Activated B cell treated with CpG ODN at 0.5 μM for 24 hours (primary cell): ENCODE data around the gene DNAJC21. TPM values are rescaled to one million over a fixed set of nuclear protein-coding genes. Genes with fewer than 3 reads are reported as not detected.
A peak's percentile ranks its signal among the peaks of the same experiment; 100 is the strongest.

ENCODE experiments used
- ATAC-seq: fragments of 200-7000 bp; cut with Tn5 transposase; one replicate; pipeline ENCODE4 v1.10.0; 2021; ENCODE audit warnings: low read depth, mild to moderate bottlenecking, moderate library complexity
- CTCF ChIA-PET: fragments of 350-600 bp; sonication (Branson Sonifier 250); formaldehyde crosslinking; loops from one replicate; lab custom pipeline; 2021; ENCODE audit warnings: antibody characterized with exemption; lab: Charles Lee
- POLR2A ChIA-PET: fragments of 350-600 bp; sonication (Branson Sonifier 250); formaldehyde crosslinking; loops from one replicate; lab custom pipeline; 2021; ENCODE audit warnings: antibody characterized with exemption; lab: Charles Lee
- DNase-seq: peaks from one replicate; pipeline ENCODE4 v3.0.0; 2022
- H3K27ac Mint-ChIP-seq: one replicate; pipeline ENCODE4 v1.8.0; 2020; ENCODE audit warnings: mixed read lengths
- H3K27me3 Mint-ChIP-seq: one replicate; pipeline ENCODE4 v1.8.0; 2021; ENCODE audit warnings: mixed read lengths
- H3K36me3 Mint-ChIP-seq: one replicate; pipeline ENCODE4 v1.8.0; 2021; ENCODE audit warnings: low read depth, mixed read lengths
- H3K4me1 Mint-ChIP-seq: one replicate; pipeline ENCODE4 v1.8.0; 2021; ENCODE audit warnings: mixed read lengths
- H3K4me3 Mint-ChIP-seq: one replicate; pipeline ENCODE4 v1.8.0; 2020; ENCODE audit warnings: mild to moderate bottlenecking, mixed read lengths
- H3K9me3 Mint-ChIP-seq: one replicate; pipeline ENCODE4 v1.8.0; 2020; ENCODE audit warnings: mixed read lengths
- CTCF ChIP-seq: fragments of 200-600 bp; IDR thresholded peaks from one replicate; pipeline ENCODE4 v1.8.0; 2022; ENCODE audit warnings: antibody characterized with exemption, mild to moderate bottlenecking
- intact Hi-C: fragments of 100-400 bp; cut with micrococcal nuclease; formaldehyde crosslinking; loops from one replicate; pipeline ENCODE4 v1.15.1; 2024
- total RNA-seq: library from RNA; stranded (reverse); gene quantifications from 2 replicates; pipeline ENCODE4 v1.2.3, GENCODE V29; 2022

DNAJC21 gene
- total RNA-seq, 1 donor from 2014 or later: 44.0 TPM

GRCh38 chr5:34930462-34930844 is 1.1 kb downstream of the DNAJC21 start:
- POLR2A ChIA-PET: interaction anchor here (0.5 to 3.2 kb wide), 9 partner anchors 8 to 1490 kb away, joined by 3 to 125 read pairs (median 4); partner anchors contain the start of genes AMACR, BRIX1, RAD1 and TARS1
- Mint-ChIP-seq H3K36me3 (peaks cover 32% of the 10 kb centered on the region), H3K4me3 (peak overlapping the region; percentile 97), H3K27ac (peak overlapping the region; percentile 93), H3K27me3 (no peaks in the 10 kb centered on the region), H3K4me1 (peaks cover 31% of the 10 kb centered on the region), H3K9me3 (no peaks in the 10 kb centered on the region)
- DNase-seq: no peak
- TF ChIP-seq CTCF: no peak
- CTCF ChIA-PET: interaction anchor here (0.7 to 2.0 kb wide), 2 partner anchors 15 to 27 kb away, joined by 3 to 15 read pairs; partner anchors contain the start of genes BRIX1 and RAD1
- no peak for ATAC-seq
- intact Hi-C loops: no loop called here

GRCh38 chr5:34930870-34931269 is 1.5 kb downstream of the DNAJC21 start:
- ChIA-PET CTCF (interaction anchor here (2.0 kb wide), 1 partner anchor 15 kb away, joined by 15 read pairs; the partner anchor contains the start of genes BRIX1 and RAD1), POLR2A (interaction anchor here (1.2 to 3.2 kb wide), 5 partner anchors 8 to 432 kb away, joined by 4 to 125 read pairs (median 10); partner anchors contain the start of genes BRIX1, RAD1 and TTC23L)
- ATAC-seq (no peak), DNase-seq (no peak)
- peak overlapping the region; percentile 97 for H3K4me3 Mint-ChIP-seq
- TF ChIP-seq CTCF: no peak
- H3K27ac Mint-ChIP-seq: peak overlapping the region; percentile 93
- H3K9me3 Mint-ChIP-seq: no peaks in the 10 kb centered on the region
- intact Hi-C loops: loop anchor here (1.0 kb wide), 1 partner anchor 283 kb away; no protein-coding TSS in a partner anchor
- no peaks in the 10 kb centered on the region for H3K27me3 Mint-ChIP-seq
- peaks cover 31% of the 10 kb centered on the region for H3K36me3 Mint-ChIP-seq
- H3K4me1 Mint-ChIP-seq: peaks cover 31% of the 10 kb centered on the region

- no peaks in the 10 kb centered on the region for H3K27me3 Mint-ChIP-seq
- peaks cover 43% of the 10 kb centered on the region for H3K36me3 Mint-ChIP-seq
- POLR2A ChIA-PET: no interaction called here
These were observed 3.6 kb downstream of the DNAJC21 start for GRCh38 chr5:34932947-34933346.

GRCh38 chr5:34941936-34942335 is 12.6 kb downstream of the DNAJC21 start:
- H3K4me1 Mint-ChIP-seq: no peaks in the 10 kb centered on the region
- intact Hi-C loops: no loop called here

More at GRCh38 chr5:34932947-34933346, 3.6 kb downstream of the DNAJC21 start:
- DNase-seq (no peak), ATAC-seq (no peak)
- Mint-ChIP-seq H3K4me1 (peaks cover 31% of the 10 kb centered on the region), H3K4me3 (no peak overlapping the region), H3K9me3 (no peaks in the 10 kb centered on the region), H3K27ac (no peak overlapping the region)
- TF ChIP-seq CTCF: no peak
- intact Hi-C loops: no loop called here
- CTCF ChIA-PET: no interaction called here

GRCh38 chr5:34944044-34944443 is 14.7 kb downstream of the DNAJC21 start:
- H3K27ac Mint-ChIP-seq: no peak overlapping the region
- intact Hi-C loops: no loop called here
- H3K4me3 Mint-ChIP-seq: no peak overlapping the region
- ATAC-seq (no peak), DNase-seq (no peak)
- no peaks in the 10 kb centered on the region for H3K9me3 Mint-ChIP-seq
- no peaks in the 10 kb centered on the region for H3K4me1 Mint-ChIP-seq
- TF ChIP-seq CTCF: no peak
- CTCF ChIA-PET: no interaction called here
- POLR2A ChIA-PET: no interaction called here
- no peaks in the 10 kb centered on the region for H3K27me3 Mint-ChIP-seq
- H3K36me3 Mint-ChIP-seq: peaks cover 78% of the 10 kb centered on the region

More at GRCh38 chr5:34941936-34942335, 12.6 kb downstream of the DNAJC21 start:
- no peak for ATAC-seq
- no peaks in the 10 kb centered on the region for H3K9me3 Mint-ChIP-seq
- no peak overlapping the region for H3K4me3 Mint-ChIP-seq
- no peak for DNase-seq
- H3K27me3 Mint-ChIP-seq: no peaks in the 10 kb centered on the region
- CTCF ChIA-PET: no interaction called here
- H3K36me3 Mint-ChIP-seq: peaks cover 79% of the 10 kb centered on the region
- POLR2A ChIA-PET: no interaction called here
- no peak for TF ChIP-seq CTCF
- H3K27ac Mint-ChIP-seq: no peak overlapping the region
